GM18870 (cell line): ENCODE data around the gene KRT81.
"Not testable (repeated sequence)": the region's sequence is repeated elsewhere in the genome, so short reads cannot be mapped to it uniquely, and the experiment has no call there.

Source experiments
- ATAC-seq: cut with Tn5 transposase; IDR thresholded peaks from one replicate; pipeline ENCODE4 v1.9.1; 2021; ENCODE audit warnings: moderate library complexity; ENCODE audit not compliant: unreplicated experiment

KRT81 gene

GRCh38 chr12:52318241-52318990 lies 27.1 kb upstream of the KRT81 start:
- no peak for ATAC-seq

- no peak for ATAC-seq
Observed at GRCh38 chr12:52317468-52318052, 26.2 kb upstream of the KRT81 start.

GRCh38 chr12:52316701-52317100 lies 25.4 kb upstream of the KRT81 start:
- ATAC-seq: no peak

- no peak for ATAC-seq
Observed at GRCh38 chr12:52316290-52316689, 25.0 kb upstream of the KRT81 start.

- not testable (repeated sequence) for ATAC-seq
Observed at GRCh38 chr12:52315721-52316120, 24.4 kb upstream of the KRT81 start.

- no peak for ATAC-seq
Observed at GRCh38 chr12:52314511-52314910, 23.2 kb upstream of the KRT81 start.

- ATAC-seq: no peak
Observed at GRCh38 chr12:52313926-52314325, 22.6 kb upstream of the KRT81 start.

- no peak for ATAC-seq
Observed at GRCh38 chr12:52313461-52313860, 22.1 kb upstream of the KRT81 start.

- no peak for ATAC-seq
Observed at GRCh38 chr12:52312086-52312485, 20.8 kb upstream of the KRT81 start.

GRCh38 chr12:52311285-52311648 lies 19.9 kb upstream of the KRT81 start:
- ATAC-seq: no peak

- ATAC-seq: no peak
Observed at GRCh38 chr12:52310622-52311284, 19.4 kb upstream of the KRT81 start.

GRCh38 chr12:52308806-52309425 lies 17.6 kb upstream of the KRT81 start:
- no peak for ATAC-seq

GRCh38 chr12:52307836-52308805 lies 16.8 kb upstream of the KRT81 start:
- ATAC-seq: no peak

GRCh38 chr12:52306731-52307130 lies 15.4 kb upstream of the KRT81 start:
- no peak for ATAC-seq

GRCh38 chr12:52305921-52306705 lies 14.8 kb upstream of the KRT81 start:
- no peak for ATAC-seq

- ATAC-seq: peak; percentile 77
Observed at GRCh38 chr12:52304941-52305411, 13.6 kb upstream of the KRT81 start.

- not testable (repeated sequence) for ATAC-seq
Observed at GRCh38 chr12:52302242-52302914, 11.0 kb upstream of the KRT81 start.

- ATAC-seq: not testable (repeated sequence)
Observed at GRCh38 chr12:52301721-52302120, 10.4 kb upstream of the KRT81 start.
